ENCODE measurements around the gene PRPF19. TPM values are rescaled to one million over a fixed set of nuclear protein-coding genes. Genes with fewer than 3 reads are reported as not detected.

Gene PRPF19
- total RNA-seq, 1 donor from 2014 or later, result 61.9 TPM

- H3K36me3 ChIP-seq (ENCODE audit: insufficient read depth, low read length), result no peaks in the 10 kb centered on the region
- H3K9me3 Mint-ChIP-seq (ENCODE audit: unreplicated experiment), result no peaks in the 10 kb centered on the region
- H3K4me3 Mint-ChIP-seq (ENCODE audit: unreplicated experiment), result no peak overlapping the region
- no peak overlapping the region for H3K27ac ChIP-seq (ENCODE audit: low read depth, low read length)
- TF ChIP-seq EZH2 (IDR thresholded peaks at IDR 0.05; ENCODE audit: insufficient read depth, low read length), result no peak
- FAIRE-seq (no peak), DNase-seq (ENCODE audit: low read depth) (no peak)
- H3K9me3 ChIP-seq (ENCODE audit: insufficient read depth, low read depth, low read length), result no peaks in the 10 kb centered on the region
- no peaks in the 10 kb centered on the region for H3K36me3 Mint-ChIP-seq (ENCODE audit: low read depth, unreplicated experiment)
- no peaks in the 10 kb centered on the region for H3K27me3 ChIP-seq (ENCODE audit: insufficient read depth, low read length)
- H3K9ac ChIP-seq (ENCODE audit: low read length), result no peak overlapping the region
- no peak overlapping the region for H3K27ac Mint-ChIP-seq (ENCODE audit: unreplicated experiment)
- H3K27me3 Mint-ChIP-seq (ENCODE audit: low read depth, unreplicated experiment), result peaks cover 23% of the 10 kb centered on the region
- no peaks in the 10 kb centered on the region for H3K4me1 ChIP-seq (ENCODE audit: insufficient read depth, low read length)
- H4K20me1 ChIP-seq (ENCODE audit: insufficient read depth, low read length), result no peaks in the 10 kb centered on the region
- H3K4me1 Mint-ChIP-seq (ENCODE audit: low read depth, unreplicated experiment), result no peaks in the 10 kb centered on the region
- no peak overlapping the region for H3K4me3 ChIP-seq (ENCODE audit: insufficient read depth, low read depth, low read length)
- H2AFZ ChIP-seq (ENCODE audit: low read depth, low read length), result no peak overlapping the region
- no peaks in the 10 kb centered on the region for H3K79me2 ChIP-seq (ENCODE audit: insufficient read depth, low read length)
- no peak overlapping the region for H3K4me2 ChIP-seq (ENCODE audit: low read length)
These were observed 41.4 kb downstream of the PRPF19 start for GRCh38 chr11:60864856-60865513.

GRCh38 chr11:60863550-60864521 is 42.5 kb downstream of the PRPF19 start:
- Mint-ChIP-seq H3K36me3 (ENCODE audit: low read depth, unreplicated experiment) (no peaks in the 10 kb centered on the region), H3K4me3 (ENCODE audit: unreplicated experiment) (no peak overlapping the region), H3K9me3 (ENCODE audit: unreplicated experiment) (no peaks in the 10 kb centered on the region), H3K27me3 (ENCODE audit: low read depth, unreplicated experiment) (peaks cover 20% of the 10 kb centered on the region), H3K4me1 (ENCODE audit: low read depth, unreplicated experiment) (peaks cover 2% of the 10 kb centered on the region), H3K27ac (ENCODE audit: unreplicated experiment) (peak overlapping the region; percentile 58)
- Histone ChIP-seq H3K4me1 (ENCODE audit: insufficient read depth, low read length) (no peaks in the 10 kb centered on the region), H3K27ac (ENCODE audit: low read depth, low read length) (no peak overlapping the region), H3K27me3 (ENCODE audit: insufficient read depth, low read length) (no peaks in the 10 kb centered on the region), H4K20me1 (ENCODE audit: insufficient read depth, low read length) (no peaks in the 10 kb centered on the region), H3K4me2 (ENCODE audit: low read length) (no peak overlapping the region), H3K36me3 (ENCODE audit: insufficient read depth, low read length) (no peaks in the 10 kb centered on the region), H3K4me3 (ENCODE audit: insufficient read depth, low read depth, low read length) (no peak overlapping the region), H2AFZ (ENCODE audit: low read depth, low read length) (no peak overlapping the region), H3K79me2 (ENCODE audit: insufficient read depth, low read length) (no peaks in the 10 kb centered on the region), H3K9ac (ENCODE audit: low read length) (no peak overlapping the region), H3K9me3 (ENCODE audit: insufficient read depth, low read depth, low read length) (no peaks in the 10 kb centered on the region)
- DNase-seq (ENCODE audit: low read depth) (no peak), FAIRE-seq (no peak)
- TF ChIP-seq CTCF (IDR thresholded peaks at IDR 0.05; ENCODE audit: insufficient read depth, low read depth, low read length), result no peak
- TF ChIP-seq EZH2 (IDR thresholded peaks at IDR 0.05; ENCODE audit: insufficient read depth, low read length), result no peak

- Histone ChIP-seq H3K36me3 (ENCODE audit: insufficient read depth, low read length) (no peaks in the 10 kb centered on the region), H3K4me2 (ENCODE audit: low read length) (no peak overlapping the region), H4K20me1 (ENCODE audit: insufficient read depth, low read length) (no peaks in the 10 kb centered on the region), H3K9ac (ENCODE audit: low read length) (no peak overlapping the region), H3K27ac (ENCODE audit: low read depth, low read length) (no peak overlapping the region), H3K79me2 (ENCODE audit: insufficient read depth, low read length) (no peaks in the 10 kb centered on the region), H3K4me3 (ENCODE audit: insufficient read depth, low read depth, low read length) (no peak overlapping the region), H2AFZ (ENCODE audit: low read depth, low read length) (no peak overlapping the region), H3K4me1 (ENCODE audit: insufficient read depth, low read length) (peaks cover 6% of the 10 kb centered on the region), H3K27me3 (ENCODE audit: insufficient read depth, low read length) (no peaks in the 10 kb centered on the region), H3K9me3 (ENCODE audit: insufficient read depth, low read depth, low read length) (no peaks in the 10 kb centered on the region)
- Mint-ChIP-seq H3K36me3 (ENCODE audit: low read depth, unreplicated experiment) (no peaks in the 10 kb centered on the region), H3K9me3 (ENCODE audit: unreplicated experiment) (no peaks in the 10 kb centered on the region), H3K4me1 (ENCODE audit: low read depth, unreplicated experiment) (peaks cover 2% of the 10 kb centered on the region), H3K4me3 (ENCODE audit: unreplicated experiment) (no peak overlapping the region), H3K27me3 (ENCODE audit: low read depth, unreplicated experiment) (peaks cover 17% of the 10 kb centered on the region), H3K27ac (ENCODE audit: unreplicated experiment) (no peak overlapping the region)
- DNase-seq (ENCODE audit: low read depth) (no peak), FAIRE-seq (no peak)
- no peak for TF ChIP-seq EZH2 (IDR thresholded peaks at IDR 0.05; ENCODE audit: insufficient read depth, low read length)
- no peak for TF ChIP-seq CTCF (IDR thresholded peaks at IDR 0.05; ENCODE audit: insufficient read depth, low read depth, low read length)
These were observed 44.2 kb downstream of the PRPF19 start for GRCh38 chr11:60862171-60862570.

All from astrocyte (in vitro differentiated cells and primary cell).